GOT3 (cell line): ENCODE measurements around the gene HRCT1.
"Not testable (repeated sequence)": the region's sequence is repeated elsewhere in the genome, so short reads cannot be mapped to it uniquely, and the experiment has no call there.

Source experiments
- DNase-seq: peaks from one replicate; lab custom pipeline; 2025; ENCODE audit warnings: mixed read lengths; lab: John Stamatoyannopoulos, UW

HRCT1 gene

DNA sequence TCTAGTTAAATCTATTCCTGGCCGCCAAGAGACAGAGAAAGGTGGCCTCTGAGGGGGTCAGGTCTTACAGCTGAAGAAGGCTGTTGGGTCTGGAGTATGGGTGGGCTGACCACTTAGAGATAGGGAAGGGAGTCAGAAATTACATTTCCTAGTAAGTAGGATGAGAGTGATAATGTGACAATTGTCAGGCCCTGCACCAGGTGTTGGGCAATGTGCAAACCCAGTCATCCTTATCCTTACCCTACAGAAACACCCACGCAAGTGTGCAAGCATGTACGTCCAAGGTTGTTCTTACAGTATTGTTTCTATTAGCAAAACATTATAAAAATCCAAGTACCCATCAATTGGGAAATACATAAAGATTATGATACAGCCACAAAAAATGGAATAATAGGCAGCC, 12.8 kb downstream of the HRCT1 start:
- no peak for DNase-seq

DNA sequence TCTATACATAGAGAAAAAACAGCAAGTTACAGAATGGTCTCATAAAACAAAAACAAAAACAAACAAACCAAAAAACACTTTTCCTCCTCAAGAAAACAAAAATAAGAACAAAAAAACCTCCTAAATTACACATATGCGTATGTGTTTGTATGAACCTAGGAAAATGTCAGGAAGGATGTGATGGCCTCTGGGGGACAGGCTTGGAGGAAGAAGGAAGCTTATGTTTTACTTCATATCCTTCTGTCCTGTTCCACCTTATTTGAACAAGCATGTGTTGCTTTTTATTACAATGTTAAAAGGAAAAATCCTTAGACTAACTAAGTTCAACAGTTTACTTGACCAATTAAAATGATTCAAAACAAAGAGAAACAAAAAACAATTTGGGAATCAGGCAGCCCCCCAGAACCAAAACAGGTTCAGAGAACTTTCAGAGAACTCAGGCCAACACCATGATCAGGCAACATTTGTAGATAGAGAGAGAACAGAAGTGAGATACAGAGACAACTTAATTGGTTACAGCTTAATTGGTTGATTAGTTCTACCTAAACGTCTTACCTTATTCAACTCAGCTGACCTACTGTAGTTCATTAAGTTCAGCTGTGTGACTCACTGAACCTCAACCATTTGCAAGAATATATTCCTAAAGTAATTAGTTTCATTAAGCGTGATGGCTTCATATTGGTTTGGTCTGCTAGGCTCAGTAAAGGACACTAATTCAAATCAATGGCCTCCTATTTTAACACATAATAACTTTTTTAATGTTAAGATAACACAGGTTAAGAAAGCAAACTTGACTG, 13.4 kb downstream of the HRCT1 start:
- DNase-seq = no peak

DNA sequence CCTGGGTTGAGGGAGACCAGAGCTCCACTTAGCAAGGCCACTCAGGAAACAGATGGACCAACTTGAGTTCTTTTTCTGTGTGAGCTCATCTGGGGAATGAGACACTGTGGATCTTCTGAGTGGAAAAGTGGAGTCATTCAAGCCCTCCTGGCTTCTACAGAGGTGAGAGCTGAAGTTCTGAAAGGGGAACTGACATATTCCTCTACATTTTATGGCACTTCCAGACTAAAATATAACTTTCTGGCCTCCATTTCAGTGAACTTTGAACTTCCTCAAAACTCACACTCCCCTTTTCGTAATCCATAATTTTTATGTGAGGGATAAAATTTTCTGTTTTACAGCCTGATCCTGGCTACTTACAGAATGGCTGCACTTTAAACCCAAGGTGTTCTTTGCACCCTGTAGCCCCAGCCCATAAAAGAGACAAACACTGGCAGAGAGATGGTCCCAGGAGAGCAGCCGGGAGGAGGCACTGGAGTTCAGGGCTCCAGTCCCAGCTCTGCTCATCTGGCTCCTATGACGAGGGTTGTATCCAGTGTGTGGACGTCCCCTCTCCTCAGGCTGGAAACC, 14.1 kb downstream of the HRCT1 start:
- no peak for DNase-seq

DNA sequence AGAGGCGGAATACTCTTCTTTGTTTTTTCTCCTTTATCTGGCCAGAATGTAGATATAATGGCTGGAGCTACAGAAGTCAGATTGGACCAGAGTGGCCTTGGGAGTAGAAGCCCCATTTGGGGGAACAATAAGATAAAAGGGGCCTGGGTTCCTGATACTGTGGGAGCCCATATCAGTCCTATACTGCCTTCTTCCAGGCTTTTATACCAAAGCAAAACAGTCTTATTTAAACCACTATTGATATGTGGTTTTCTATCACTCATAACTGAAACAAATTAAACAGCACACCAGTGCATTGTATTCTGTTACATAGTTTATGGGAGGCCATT, 17.6 kb downstream of the HRCT1 start:
- DNase-seq = no peak

DNA sequence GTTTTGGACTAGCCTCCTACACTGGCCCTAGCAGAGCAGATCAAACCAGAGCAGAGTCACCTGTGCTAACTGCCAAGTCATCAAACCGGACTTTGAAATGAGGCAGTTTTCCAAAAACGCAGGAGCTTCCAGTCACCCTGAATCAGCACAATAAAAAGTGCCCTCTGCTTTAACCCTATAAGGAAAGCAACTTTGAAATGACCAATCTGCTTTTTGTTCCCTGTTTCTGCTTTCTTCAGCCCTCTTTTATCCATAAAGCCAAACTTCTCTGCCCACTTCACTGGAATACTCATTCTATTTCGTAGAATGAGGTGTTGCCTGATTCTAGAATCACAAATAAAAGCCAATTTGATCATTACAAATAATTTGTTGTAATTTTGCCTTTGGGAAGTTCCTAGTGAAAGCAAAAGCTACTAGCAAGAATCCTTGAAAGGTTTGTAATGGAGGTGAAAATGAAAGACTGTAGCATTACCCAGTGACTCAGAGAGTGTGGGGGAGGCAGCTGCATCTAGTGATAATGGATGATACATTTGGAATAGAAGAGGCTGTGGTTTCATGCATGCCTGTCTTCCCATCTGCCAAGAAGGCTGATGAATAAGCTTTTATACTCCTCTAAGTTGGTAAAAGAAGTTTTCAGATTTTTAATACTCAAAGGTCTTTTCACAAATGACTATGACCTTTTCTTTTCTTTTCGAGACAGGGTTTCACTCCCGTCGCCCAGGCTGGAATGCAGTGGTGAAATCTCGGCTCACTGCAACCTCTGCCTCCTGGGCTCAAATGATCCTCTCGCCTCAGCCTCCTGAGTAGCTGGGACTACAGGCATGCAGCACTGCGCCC, 18.1 kb downstream of the HRCT1 start:
- DNase-seq = no peak

DNA sequence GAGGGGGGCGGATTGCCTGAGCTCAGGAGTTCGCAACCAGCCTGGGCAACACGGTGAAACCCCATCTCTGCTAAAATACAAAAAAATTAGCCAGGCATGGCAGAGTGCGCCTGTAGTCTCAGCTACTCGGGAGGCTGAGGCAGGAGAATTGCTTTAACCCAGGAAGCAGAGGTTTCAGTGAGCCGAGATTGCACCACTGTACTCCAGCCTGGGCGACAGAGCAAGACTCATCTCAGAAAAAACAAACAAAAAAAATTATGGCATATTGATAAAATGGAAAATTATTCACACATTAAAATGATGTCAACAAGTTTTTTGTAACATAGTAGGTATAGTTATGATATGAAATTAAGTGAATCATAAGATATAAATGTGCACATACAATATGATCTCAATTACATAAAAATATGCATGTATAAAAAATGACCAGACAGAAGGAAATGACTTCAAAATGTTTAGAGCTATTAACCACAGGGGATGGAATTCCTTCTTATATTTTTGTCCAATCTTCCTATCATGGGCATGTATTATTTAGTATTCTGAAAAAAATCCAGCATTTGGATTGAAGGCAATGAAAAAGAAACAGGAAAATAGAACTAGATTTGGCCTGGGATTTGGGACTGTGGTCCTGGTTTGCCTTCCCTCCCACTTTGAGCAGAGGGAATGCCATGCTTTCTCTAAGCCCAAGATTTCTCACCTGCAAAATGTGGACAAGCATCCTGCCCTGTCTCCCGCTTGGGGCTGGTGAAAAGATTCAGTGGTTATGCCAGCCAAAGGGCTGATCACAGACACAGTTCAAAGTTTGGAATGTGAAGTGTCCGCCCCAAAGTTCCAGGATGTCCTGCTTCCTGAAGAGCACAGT, 22.8 kb downstream of the HRCT1 start:
- DNase-seq = no peak

DNA sequence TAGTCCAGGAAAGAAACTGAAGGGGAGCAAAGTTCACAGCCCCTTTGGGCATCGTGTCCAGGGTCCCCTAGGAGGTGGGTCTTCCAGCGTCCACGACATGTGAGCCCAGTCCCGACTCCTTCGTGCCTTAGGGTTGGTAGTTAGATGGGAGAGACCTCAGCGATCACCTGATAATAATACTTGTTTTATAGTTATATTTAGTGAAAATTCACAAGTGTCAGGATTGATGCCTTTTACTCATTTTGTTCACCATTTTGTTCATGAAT, 23.4 kb downstream of the HRCT1 start:
- no peak for DNase-seq

DNA sequence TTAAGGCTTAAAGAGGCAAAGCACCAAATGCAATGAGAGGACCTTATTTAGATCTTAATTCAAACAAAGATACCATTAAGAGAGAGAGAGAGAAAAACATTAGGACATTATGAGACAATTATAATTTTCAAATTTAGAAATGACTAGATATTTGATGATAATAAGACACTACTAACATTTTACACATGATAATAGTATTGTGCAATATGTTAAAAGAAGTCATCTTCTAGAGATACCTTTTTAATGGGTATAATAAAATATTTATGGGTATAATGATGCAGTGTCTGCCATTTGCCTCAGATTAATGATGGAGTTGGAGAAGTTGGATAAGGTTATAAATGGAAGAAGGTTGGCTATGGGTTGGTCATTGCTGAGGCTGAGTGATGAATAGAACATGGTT, 24.5 kb downstream of the HRCT1 start:
- DNase-seq = no peak

DNA sequence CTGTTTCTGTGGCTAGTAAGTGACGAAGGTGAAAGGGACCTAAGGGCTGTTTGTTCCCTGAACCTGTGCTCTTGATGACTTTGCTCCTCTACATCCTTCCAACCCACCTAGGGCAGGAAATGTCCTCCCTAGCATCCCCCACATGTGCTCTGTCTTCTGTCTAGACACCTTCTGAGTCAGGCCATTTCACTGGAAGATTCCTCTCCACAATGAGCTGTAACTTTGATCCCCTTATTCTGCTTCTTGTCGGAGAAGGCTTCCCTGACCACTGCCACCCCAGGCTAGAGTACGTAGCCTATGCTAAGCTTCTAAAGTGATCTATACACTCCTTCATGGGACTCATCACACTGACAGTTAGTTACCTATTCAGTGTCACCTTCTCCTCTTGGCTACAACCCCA, 25.0 kb downstream of the HRCT1 start:
- no peak for DNase-seq

DNA sequence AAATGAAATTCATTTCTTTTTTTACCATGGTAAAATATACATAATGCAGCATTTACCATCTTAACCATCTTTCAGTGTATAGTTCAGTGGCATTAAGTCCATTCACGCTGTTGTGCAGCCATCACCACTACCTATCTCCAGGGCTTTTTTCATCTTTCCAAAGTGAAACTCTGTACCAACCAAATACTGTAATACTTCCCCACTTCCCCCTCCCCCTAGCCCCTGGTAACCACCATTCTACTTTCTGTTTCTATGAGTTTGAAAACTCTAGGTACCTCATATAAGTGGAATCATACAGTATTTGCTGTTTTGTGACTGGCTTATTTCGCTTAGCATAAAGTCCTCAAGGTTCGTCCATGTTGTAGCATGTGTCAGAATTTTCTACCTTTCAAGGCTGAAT, 26.7 kb downstream of the HRCT1 start:
- no peak for DNase-seq

DNA sequence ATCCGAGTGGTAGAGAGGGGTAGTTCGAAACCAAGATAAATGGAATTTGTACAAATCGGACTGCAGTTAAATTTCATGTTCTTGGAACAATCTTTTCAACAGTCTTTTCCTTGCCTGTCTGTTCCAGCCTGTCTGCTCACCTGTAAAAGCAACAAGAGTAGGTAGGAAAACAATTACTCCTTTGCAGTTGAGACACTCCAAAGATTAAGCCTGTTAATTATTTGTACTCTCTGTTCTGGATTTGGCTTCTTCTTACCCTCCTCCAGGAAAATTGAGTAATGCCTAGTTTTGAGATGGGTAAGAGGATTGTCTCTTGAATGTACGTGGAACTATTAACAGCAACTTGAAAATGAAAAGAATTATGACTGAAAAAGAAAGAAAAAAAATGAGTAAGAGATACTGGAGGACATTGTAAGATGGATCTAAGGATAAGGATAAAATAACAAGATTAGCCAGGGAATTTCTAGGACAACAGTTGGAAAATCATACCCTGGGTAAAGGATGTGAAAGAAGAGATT, 27.6 kb downstream of the HRCT1 start:
- no peak for DNase-seq

DNA sequence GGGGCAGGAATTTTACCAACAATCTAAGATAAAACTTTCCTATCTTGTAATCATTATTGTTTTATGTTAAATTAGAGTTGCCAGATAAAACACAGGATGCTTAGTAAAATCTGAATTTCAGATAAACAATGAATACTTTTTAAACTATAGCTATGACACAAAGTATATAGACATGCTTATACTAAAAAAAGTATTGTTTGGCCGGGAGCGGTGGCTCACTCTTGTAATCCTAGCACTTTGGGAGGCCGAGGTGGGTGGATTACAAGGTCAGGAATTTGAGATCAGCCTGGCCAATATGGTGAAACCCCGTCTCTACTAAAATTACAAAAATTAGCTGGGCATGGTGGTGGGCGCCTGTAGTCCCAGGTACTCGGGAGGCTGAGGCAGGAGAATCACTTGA, 28.1 kb downstream of the HRCT1 start:
- not testable (repeated sequence) for DNase-seq

DNA sequence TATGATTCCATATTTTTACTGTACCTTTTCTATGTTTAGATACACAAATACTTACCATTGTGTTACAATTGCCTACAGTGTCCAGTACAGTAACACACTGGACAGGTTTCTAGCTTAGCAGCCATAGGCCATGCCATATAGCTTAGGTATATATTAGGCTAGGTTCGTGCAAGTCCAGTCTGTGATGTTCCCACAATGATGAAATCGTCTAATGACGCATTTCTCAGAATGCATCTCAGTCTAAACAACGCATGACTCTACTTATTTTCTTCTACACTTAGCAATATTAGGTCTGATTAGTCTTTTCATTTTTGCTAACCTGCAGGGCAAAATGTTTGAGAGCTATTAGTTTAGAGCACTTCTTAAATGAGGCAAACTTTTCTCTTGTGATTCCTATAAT, 29.3 kb downstream of the HRCT1 start:
- no peak for DNase-seq

DNA sequence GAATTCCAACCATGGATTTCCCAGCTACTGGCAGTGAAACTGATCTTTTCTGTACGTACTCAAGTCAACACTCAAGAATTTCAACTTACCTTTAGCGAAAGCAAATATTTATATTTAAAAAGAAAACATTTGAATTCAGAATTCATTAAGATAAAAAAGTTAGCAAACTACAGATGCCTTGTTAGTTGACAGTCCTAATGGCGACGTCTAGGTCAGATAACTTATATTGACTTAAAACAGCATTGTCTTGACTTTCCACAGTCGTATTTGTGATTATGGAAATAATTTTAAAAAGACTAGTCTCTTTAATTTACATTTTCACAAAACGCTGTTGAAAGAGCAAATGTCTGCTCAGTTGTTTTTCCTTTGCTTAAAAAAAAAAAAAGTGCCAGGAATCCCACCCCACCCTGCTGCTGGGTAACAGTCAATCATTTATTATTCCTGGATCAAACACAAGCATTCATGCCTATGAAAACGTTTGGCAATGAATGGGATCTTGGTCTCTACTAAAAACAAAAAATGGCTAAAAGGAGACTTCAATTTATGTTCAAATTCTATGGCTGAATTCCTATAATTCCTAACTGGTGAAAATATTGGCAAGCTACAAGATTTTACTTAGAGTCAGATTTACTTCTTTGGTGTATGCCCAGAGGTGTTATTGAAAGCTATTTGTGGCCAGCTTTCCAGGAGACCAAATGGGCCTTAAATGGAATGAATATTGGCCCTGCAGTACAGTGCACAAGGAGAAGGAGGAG, 29.9 kb downstream of the HRCT1 start:
- no peak for DNase-seq

DNA sequence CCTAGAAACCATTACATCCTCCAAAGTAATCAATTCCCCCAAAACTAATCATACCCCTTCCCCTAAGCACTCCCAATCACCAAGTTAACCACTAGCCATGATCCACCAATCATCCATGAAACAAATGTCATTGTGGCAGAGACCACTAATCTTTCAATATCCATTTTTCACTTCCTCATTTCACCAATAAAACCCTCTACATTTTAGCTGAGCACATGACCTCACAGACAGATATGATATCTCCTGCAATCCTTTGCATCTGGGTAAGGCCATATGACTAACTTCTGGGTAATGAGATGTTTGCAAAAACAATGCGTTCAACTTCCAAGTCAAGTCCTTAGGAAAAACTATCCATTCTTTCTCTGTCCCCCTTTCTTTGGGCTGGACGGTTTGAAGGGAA, 31.2 kb downstream of the HRCT1 start:
- DNase-seq = no peak

DNA sequence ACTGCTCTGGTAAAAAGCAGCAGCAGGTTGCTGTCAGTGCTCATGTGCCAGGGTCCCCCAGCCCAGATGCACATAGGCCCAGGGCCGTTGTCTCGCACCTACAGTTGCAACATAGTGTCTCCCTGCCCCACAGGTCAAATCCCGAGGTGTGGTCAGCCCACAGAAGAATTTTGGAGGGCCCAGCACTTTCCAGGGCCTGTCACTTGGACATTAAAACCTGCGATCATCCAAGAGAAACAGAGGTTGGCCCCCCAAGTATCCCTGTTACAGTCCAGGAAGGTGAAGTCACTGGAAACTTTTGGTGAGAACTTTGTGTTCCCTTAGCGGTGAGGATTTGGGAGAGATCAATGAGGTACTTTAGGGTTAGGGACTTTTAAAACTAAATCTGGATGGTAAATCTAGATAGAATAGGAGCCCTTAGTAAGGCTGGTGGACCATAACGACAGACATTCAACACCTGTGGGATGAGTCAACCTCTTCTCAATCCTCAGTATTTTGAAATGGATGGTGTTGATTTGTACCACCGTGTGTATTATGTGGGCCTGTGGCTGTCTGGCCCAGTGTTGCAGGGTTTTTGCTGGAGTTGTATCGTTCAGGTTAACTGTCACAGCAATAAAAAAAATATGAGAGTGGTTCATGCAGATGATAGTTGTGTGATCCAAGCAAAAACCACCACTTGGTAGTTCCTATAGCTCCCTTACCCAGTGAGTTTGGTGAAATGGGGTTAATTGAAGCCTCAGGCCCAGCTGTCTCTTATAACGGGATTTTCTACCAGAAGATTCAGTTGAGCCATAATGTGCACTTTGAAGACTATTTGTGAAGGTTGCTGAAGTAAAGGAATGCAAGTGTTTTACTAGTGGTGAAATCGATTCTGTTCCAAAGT, 32.7 kb downstream of the HRCT1 start:
- no peak for DNase-seq

DNA sequence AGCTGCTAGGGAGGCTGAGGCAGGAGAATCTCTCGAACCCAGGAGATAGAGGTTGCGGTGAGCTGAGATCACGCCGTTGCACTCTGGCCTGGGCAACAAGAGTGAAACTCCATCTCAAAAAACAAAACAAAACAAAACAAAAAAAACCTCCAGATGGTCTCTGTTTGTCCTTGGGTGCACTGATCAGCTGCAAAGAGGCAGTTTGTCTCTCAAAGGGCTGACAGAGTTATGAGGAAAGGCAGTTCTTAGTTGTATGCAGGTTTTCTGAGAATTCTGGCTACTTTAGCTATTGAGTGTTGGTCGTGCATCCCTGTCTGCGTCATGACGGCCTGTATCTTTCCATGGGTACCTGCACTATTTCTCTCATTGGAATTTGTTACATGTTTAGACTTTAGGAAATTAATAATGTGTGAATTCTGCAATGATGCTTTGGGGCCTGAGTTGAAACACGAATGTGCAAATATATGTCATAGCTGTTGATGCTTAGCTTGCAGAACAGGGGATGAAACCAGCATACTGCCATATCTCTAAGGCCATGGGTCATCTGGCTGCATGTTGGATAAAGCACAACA, 33.8 kb downstream of the HRCT1 start:
- DNase-seq = no peak

DNA sequence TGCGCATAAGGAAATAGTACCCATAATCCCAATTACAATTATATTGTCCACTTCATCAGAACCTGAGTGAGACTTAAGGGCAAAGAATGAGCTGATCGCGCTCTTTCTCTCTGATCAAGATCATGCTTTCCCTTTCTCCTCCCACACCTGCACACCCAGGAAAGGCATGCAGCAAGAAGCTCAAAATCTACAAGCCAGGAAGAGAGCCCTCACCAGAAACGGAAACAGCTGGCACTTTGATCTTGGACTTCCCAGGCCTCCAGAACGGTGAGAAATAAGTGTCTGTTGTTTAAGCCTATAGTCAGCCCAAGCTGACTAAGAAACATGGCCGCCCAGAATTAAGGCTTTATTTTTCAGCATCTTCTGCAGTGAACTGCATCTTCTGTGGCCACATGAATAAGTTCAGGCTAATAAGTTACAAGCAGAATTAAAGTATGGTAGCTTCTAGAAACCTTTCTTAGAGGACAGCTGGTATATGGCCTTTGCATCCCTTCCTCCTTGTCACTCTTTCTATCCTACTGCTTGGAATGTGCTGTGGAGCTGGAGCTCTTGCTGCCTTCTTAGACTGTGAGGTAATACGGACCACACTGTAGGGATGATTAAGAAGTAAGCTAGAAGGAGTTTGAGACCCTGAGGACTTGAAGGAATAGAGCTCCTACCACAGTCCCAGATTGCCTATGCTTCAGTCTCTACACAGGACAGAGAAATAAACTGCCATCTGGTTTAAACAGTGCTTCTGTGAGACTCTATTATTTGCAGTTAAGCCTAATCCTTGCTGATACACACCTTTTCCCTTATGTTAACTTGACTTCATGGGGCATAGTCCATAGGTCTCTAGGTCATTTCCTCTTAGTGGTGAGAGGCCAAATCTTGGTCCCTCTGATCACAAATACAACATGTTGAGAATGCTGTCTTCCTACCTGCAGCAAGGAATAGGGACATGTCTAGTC, 34.7 kb downstream of the HRCT1 start:
- DNase-seq = no peak

DNA sequence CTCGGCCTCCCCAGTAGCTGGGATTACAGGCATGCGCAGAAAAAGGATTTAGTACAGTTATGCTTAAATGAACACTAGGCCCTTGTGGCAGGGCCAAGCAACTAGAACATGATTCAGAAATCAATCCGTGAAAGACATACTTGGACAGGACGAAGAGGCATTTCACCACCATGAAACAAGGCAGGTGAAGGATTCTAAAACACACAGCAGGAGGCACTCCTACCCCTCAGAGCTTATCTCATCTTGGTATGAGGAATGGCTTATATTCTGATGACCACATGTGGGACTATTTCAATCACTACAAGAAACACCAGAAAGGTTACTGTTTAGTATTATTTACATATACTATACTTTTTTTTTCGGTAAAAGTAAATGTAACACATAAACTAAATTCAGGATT, 36.3 kb downstream of the HRCT1 start:
- no peak for DNase-seq
